Activated CD8-positive, alpha-beta T cell treated with anti-CD3 and anti-CD28 coated beads for 36 hours (primary cell): ENCODE results near the gene RALY. TPM values are rescaled to one million over a fixed set of nuclear protein-coding genes. Genes with fewer than 3 reads are reported as not detected.

Experiments
- ATAC-seq: fragments of 200-7000 bp; cut with Tn5 transposase; one replicate; pipeline ENCODE4 v1.10.0; 2021; ENCODE audit warnings: mild to moderate bottlenecking, moderate library complexity
- CTCF ChIA-PET: fragments of 350-600 bp; sonication (Branson Sonifier 250); formaldehyde crosslinking; loops from one replicate; lab custom pipeline; 2021; ENCODE audit warnings: antibody characterized with exemption; lab: Charles Lee
- POLR2A ChIA-PET: fragments of 350-600 bp; sonication (Branson Sonifier 250); formaldehyde crosslinking; loops from one replicate; lab custom pipeline; 2021; ENCODE audit warnings: antibody characterized with exemption; lab: Charles Lee
- DNase-seq: peaks from one replicate; pipeline ENCODE4 v3.0.0-alpha.2; 2020
- H3K27ac Mint-ChIP-seq: one replicate; pipeline ENCODE4 v1.8.0; 2021; ENCODE audit warnings: mild to moderate bottlenecking, mixed read lengths
- H3K27me3 Mint-ChIP-seq: one replicate; pipeline ENCODE4 v1.8.0; 2021; ENCODE audit warnings: mixed read lengths
- H3K36me3 Mint-ChIP-seq: one replicate; pipeline ENCODE4 v1.8.0; 2021; ENCODE audit warnings: low read depth, mixed read lengths
- H3K4me1 Mint-ChIP-seq: one replicate; pipeline ENCODE4 v1.8.0; 2021; ENCODE audit warnings: low read depth, mixed read lengths
- H3K4me3 Mint-ChIP-seq: one replicate; pipeline ENCODE4 v1.8.0; 2021; ENCODE audit warnings: mild to moderate bottlenecking, moderate library complexity, mixed read lengths
- H3K9me3 Mint-ChIP-seq: one replicate; pipeline ENCODE4 v1.8.0; 2021; ENCODE audit warnings: mixed read lengths
- CTCF ChIP-seq: fragments of 200-600 bp; IDR thresholded peaks from one replicate; pipeline ENCODE4 v1.8.0; 2022; ENCODE audit warnings: antibody characterized with exemption, mild to moderate bottlenecking
- intact Hi-C: fragments of 100-400 bp; cut with micrococcal nuclease; formaldehyde crosslinking; loops from one replicate; pipeline ENCODE4 v1.10.0; 2022
- total RNA-seq, 2 experiments: library from RNA; stranded (reverse); gene quantifications; one replicate each; pipeline ENCODE4 v1.2.3, GENCODE V29; 2021

RALY gene
- total RNA-seq, 2 experiments from 2014 or later: 151 to 153 TPM

GRCh38 chr20:34045930-34046725 lies 52.4 kb downstream of the RALY start:
- CTCF ChIA-PET: interaction anchor here (1.5 kb wide), 1 partner anchor 19 kb away, joined by 3 read pairs; no protein-coding TSS in a partner anchor
- H3K9me3 Mint-ChIP-seq: no peaks in the 10 kb centered on the region
- DNase-seq (no peak), ATAC-seq (no peak)
- no peak overlapping the region for H3K4me3 Mint-ChIP-seq
- H3K27me3 Mint-ChIP-seq: no peaks in the 10 kb centered on the region
- peaks cover 68% of the 10 kb centered on the region for H3K4me1 Mint-ChIP-seq
- intact Hi-C loops: no loop called here
- POLR2A ChIA-PET: no interaction called here
- H3K27ac Mint-ChIP-seq: no peak overlapping the region
- no peak for TF ChIP-seq CTCF
- H3K36me3 Mint-ChIP-seq: no peaks in the 10 kb centered on the region

- no peak overlapping the region for H3K4me3 Mint-ChIP-seq
- H3K4me1 Mint-ChIP-seq: peaks cover 65% of the 10 kb centered on the region
- H3K27ac Mint-ChIP-seq: no peak overlapping the region
- ATAC-seq: no peak
- no peak for DNase-seq
- ChIA-PET CTCF (interaction anchor here (1.5 to 2.1 kb wide), 2 partner anchors 20 to 22 kb away, joined by 3 to 8 read pairs; no protein-coding TSS in a partner anchor), POLR2A (interaction anchor here (0.7 to 1.3 kb wide), 2 partner anchors 13 to 61 kb away, joined by 3 read pairs; no protein-coding TSS in a partner anchor)
- no peak for TF ChIP-seq CTCF
- no peaks in the 10 kb centered on the region for H3K9me3 Mint-ChIP-seq
- no peaks in the 10 kb centered on the region for H3K36me3 Mint-ChIP-seq
- intact Hi-C loops: no loop called here
- H3K27me3 Mint-ChIP-seq: no peaks in the 10 kb centered on the region
Observed at GRCh38 chr20:34047010-34047687, 53.4 kb downstream of the RALY start.

GRCh38 chr20:34047917-34048316 lies 54.2 kb downstream of the RALY start:
- ATAC-seq (no peak), DNase-seq (no peak)
- POLR2A ChIA-PET: interaction anchor here (0.7 to 1.3 kb wide), 2 partner anchors 12 to 61 kb away, joined by 3 read pairs; no protein-coding TSS in a partner anchor
- Mint-ChIP-seq H3K27me3 (no peaks in the 10 kb centered on the region), H3K27ac (no peak overlapping the region), H3K36me3 (peaks cover 2% of the 10 kb centered on the region), H3K4me3 (no peak overlapping the region), H3K4me1 (peaks cover 64% of the 10 kb centered on the region), H3K9me3 (no peaks in the 10 kb centered on the region)
- CTCF ChIA-PET: interaction anchor here (1.1 to 2.1 kb wide), 3 partner anchors 21 to 32 kb away, joined by 3 to 8 read pairs (median 3); no protein-coding TSS in a partner anchor
- no peak for TF ChIP-seq CTCF
- intact Hi-C loops: no loop called here

- peaks cover 2% of the 10 kb centered on the region for H3K36me3 Mint-ChIP-seq
- DNase-seq (no peak), ATAC-seq (no peak)
- TF ChIP-seq CTCF: no peak
- H3K27me3 Mint-ChIP-seq: no peaks in the 10 kb centered on the region
- H3K4me3 Mint-ChIP-seq: no peak overlapping the region
- CTCF ChIA-PET: interaction anchor here (0.7 to 1.5 kb wide), 3 partner anchors 19 to 116 kb away, joined by 3 to 5 read pairs (median 4); no protein-coding TSS in a partner anchor
- intact Hi-C loops: no loop called here
- peaks cover 64% of the 10 kb centered on the region for H3K4me1 Mint-ChIP-seq
- POLR2A ChIA-PET: no interaction called here
- H3K9me3 Mint-ChIP-seq: no peaks in the 10 kb centered on the region
- no peak overlapping the region for H3K27ac Mint-ChIP-seq
Observed at GRCh38 chr20:34049389-34049788, 55.7 kb downstream of the RALY start.
